ENCODE data around the gene CFHR4.
"Not testable (repeated sequence)": the region's sequence is repeated elsewhere in the genome, so short reads cannot be mapped to it uniquely, and the experiment has no call there.

The CFHR4 gene

DNA sequence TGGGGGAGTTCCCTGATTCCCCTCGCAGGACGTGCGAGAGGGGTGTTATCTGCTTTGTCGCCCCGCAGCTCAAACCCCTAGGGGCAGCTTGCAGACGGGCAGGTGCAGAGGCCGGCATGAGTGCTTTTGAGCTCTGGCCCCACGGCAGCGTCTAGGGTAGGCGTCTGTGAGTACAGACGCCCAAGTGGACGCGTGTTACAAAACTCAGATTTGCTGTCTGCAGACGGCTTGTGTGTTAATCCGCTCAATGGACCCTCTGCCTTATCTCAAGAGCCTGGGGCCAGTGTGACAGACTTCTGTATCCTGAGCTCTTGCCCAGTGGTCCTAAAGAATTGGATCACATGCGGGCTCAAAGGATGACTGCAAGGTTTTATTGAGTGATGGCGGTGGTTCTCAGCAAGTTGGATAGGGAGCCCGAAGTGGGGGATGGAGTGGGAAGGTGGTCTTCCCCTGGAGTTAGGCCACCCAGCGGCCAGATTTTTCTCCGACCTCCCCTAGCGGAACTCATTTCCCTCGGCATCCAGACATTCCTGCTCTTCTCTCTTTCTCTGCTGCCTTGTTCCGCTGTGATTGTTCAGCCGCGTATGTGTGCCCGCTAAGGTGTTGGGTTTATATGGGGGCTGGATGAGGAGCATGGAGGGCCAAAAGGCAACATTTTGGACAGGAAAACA, 9.4 kb downstream of the CFHR4 start:
- Mint-ChIP-seq H3K4me3 (no peak overlapping the region), H3K4me1 (no peaks in the 10 kb centered on the region)

DNA sequence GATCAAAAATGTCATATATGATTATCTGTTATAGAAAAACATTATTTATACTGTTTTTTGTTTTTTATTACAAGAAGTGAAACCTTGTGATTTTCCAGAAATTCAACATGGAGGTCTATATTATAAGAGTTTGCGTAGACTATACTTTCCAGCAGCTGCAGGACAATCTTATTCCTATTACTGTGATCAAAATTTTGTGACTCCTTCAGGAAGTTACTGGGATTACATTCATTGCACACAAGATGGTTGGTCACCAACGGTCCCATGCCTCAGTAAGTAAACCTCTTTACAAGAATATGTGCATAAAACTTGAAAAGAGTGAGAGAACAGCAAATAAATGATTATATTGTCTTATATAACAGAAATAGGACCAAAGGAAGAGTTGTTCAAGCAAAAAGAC, 14.5 kb downstream of the CFHR4 start:
- Mint-ChIP-seq H3K4me3 (no peak overlapping the region), H3K27ac (no peak overlapping the region), H3K9me3 (no peaks in the 10 kb centered on the region), H3K4me1 (no peaks in the 10 kb centered on the region), H3K36me3 (no peaks in the 10 kb centered on the region), H3K27me3 (no peaks in the 10 kb centered on the region)
- no peak for ATAC-seq

More for the DNA sequence above, 9.4 kb downstream of the CFHR4 start:
- peaks cover 9% of the 10 kb centered on the region for H3K27me3 Mint-ChIP-seq
- no peaks in the 10 kb centered on the region for H3K36me3 Mint-ChIP-seq
- H3K9me3 Mint-ChIP-seq: peaks cover 3% of the 10 kb centered on the region
- ATAC-seq: no peak
- H3K27ac Mint-ChIP-seq: no peak overlapping the region

DNA sequence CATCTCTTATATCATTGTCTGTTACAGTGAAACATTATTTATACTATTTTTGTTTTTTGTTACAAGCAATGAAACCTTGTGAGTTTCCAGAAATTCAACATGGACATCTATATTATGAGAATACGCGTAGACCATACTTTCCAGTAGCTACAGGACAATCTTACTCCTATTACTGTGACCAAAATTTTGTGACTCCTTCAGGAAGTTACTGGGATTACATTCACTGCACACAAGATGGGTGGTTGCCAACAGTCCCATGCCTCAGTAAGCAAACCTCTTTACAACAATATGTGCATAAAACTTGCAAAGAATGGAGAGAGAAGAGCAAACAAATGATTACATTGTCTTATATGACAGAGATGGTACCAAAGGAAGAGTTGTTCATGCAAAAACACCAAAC, 22.4 kb downstream of the CFHR4 start:
- H3K27me3 Mint-ChIP-seq: no peaks in the 10 kb centered on the region
- no peak overlapping the region for H3K4me3 Mint-ChIP-seq
- no peaks in the 10 kb centered on the region for H3K36me3 Mint-ChIP-seq
- H3K27ac Mint-ChIP-seq: no peak overlapping the region
- ATAC-seq: no peak
- H3K9me3 Mint-ChIP-seq: no peaks in the 10 kb centered on the region
- no peaks in the 10 kb centered on the region for H3K4me1 Mint-ChIP-seq

DNA sequence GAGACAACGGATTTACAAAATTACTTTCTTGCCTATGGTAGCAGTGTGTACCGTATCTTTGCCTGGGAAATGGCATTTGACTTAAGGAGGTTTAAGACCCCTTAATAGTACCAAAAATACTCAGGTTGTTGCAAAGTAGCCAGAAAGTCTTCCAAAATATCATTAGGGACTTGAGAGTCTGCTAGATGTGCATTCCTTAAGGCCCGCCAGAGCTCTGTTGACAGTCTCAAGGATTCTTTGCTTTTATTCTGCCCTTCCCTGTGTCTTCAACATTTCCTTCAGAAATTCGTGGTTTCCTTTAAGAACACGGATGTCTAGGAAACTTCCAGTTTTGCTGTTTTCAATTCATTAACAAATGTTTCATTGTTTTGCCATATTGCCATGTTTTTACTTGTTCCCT, 24.4 kb downstream of the CFHR4 start:
- H3K27me3 Mint-ChIP-seq, H3K4me1 Mint-ChIP-seq, H3K4me3 Mint-ChIP-seq, ATAC-seq, H3K27ac Mint-ChIP-seq, H3K9me3 Mint-ChIP-seq, H3K36me3 Mint-ChIP-seq: not testable (repeated sequence)

DNA sequence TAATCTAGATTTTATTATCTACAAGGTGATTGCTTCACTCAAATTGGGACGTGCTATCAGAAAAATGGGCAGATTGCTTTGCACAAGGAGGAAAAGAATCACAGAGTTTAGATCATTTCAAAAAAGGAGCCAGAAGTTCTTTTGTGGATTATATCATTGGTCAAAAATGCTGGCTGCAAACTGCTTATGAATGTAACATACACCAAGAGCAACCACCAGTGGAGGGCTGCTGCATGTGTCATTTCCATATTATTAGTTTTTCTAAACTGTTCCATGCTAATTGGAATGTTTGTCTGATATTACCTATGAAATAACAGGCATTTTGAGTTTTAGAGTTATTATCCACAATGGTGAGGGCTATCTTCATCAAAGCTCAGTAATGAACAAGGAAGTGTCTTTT, 39.0 kb downstream of the CFHR4 start:
- not testable (repeated sequence) for H3K4me3 Mint-ChIP-seq, H3K9me3 Mint-ChIP-seq, ATAC-seq, H3K4me1 Mint-ChIP-seq, H3K27ac Mint-ChIP-seq, H3K27me3 Mint-ChIP-seq, H3K36me3 Mint-ChIP-seq

DNA sequence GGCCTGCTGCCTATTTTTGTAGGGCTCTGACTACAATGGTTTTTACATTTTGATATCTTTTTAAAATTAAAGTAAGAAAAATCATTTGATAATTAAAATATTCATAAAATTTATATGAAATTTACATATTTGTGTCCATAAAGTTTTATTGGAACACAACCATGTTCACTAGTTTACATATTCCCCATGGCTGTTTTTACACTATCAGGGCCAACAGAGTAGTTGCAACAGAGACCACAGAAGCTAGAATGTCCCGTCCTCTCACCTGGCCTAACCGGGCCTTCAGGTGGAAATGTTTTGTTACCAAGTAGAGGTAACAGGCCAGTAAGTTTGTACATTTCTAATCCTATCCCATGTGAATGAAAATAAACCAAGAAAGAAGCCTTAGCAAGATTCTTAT, 45.0 kb downstream of the CFHR4 start:
- not testable (repeated sequence) for H3K27ac Mint-ChIP-seq, H3K27me3 Mint-ChIP-seq, ATAC-seq, H3K4me1 Mint-ChIP-seq, H3K4me3 Mint-ChIP-seq, H3K9me3 Mint-ChIP-seq, H3K36me3 Mint-ChIP-seq

DNA sequence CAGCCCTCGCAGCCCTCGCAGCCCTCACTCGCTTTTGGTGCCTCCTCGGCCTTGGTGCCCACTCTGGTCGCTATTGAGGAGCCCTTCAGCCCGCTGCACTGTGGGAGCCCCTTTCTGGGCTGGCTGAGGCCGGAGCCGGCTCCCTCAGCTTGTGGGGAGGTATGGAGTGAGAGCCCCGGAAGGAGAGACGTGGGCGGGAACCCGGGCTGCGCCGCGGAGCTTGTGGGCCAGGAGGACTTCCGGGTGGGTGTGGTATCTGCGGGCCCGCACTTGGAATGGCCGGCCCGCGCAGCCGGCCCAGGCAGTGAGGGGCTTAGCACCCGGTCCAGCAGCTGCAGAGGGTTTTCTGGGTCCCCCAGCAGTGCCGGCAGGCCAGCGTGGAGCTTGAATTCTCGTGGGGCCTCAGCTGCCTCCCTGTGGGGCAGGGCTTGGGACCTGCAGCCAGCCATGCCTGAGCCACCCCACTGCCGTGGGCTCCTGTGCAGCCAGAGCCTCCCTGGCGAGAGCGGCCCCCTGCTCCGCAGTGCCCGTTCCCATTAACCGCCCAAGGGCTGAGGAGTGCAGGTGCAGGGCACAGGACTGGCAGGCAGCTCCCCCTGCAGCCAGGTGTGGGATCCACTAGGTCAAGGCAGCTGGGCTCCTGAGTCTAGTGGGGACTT, 45.8 kb downstream of the CFHR4 start:
- H3K27ac Mint-ChIP-seq: no peak overlapping the region
- H3K4me1 Mint-ChIP-seq: no peaks in the 10 kb centered on the region
- peak; percentile 41 for ATAC-seq
- no peaks in the 10 kb centered on the region for H3K27me3 Mint-ChIP-seq
- no peaks in the 10 kb centered on the region for H3K36me3 Mint-ChIP-seq
- H3K9me3 Mint-ChIP-seq: peaks cover 3% of the 10 kb centered on the region
- no peak overlapping the region for H3K4me3 Mint-ChIP-seq

DNA sequence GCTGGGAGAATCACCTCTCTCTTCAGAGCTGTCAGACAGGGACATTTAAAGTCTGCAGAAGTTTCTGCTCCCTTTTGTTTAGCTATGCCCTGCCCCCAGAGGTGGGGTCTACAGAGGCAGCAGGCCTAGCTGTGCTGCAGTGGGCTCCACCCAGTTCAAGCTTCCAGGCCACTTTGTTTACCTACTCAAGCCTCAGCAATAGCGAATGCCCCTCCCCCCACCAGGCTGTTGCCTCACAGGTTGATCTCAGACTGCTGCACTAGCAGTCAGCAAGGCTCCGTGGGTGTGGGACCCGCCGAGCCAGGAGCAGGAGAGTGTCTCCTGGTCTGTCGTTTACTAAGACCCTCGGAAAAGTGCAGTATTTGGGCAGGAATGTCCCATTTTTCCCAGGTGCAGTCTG, 53.6 kb downstream of the CFHR4 start:
- not testable (repeated sequence) for H3K9me3 Mint-ChIP-seq, H3K4me1 Mint-ChIP-seq, ATAC-seq, H3K27ac Mint-ChIP-seq, H3K4me3 Mint-ChIP-seq, H3K27me3 Mint-ChIP-seq, H3K36me3 Mint-ChIP-seq

DNA sequence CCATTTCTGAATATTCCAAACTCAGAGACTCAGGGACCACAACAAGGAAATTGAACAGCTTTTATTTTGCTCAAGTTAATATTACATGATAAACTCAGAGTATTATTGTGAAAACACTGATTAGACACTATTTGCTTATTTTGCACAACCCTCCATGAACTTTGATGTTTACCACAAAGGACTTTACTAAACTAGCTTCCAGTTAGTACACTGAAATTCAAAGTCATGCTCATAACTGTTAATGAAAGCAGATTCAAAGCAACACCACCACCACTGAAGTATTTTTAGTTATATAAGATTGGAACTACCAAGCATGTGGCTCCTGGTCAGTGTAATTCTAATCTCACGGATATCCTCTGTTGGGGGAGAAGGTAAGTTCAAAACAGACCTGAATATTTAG, 55.7 kb downstream of the CFHR4 start, which contains the start of gene CFHR2:
Gene CFHR2 (plus strand): TSS at position 171 of the 400 bp plus-strand sequence. CDS start 143 bp downstream, at position 314.
- not testable (repeated sequence) for H3K9me3 Mint-ChIP-seq, H3K4me3 Mint-ChIP-seq, ATAC-seq, H3K36me3 Mint-ChIP-seq, H3K27ac Mint-ChIP-seq, H3K27me3 Mint-ChIP-seq, H3K4me1 Mint-ChIP-seq

DNA sequence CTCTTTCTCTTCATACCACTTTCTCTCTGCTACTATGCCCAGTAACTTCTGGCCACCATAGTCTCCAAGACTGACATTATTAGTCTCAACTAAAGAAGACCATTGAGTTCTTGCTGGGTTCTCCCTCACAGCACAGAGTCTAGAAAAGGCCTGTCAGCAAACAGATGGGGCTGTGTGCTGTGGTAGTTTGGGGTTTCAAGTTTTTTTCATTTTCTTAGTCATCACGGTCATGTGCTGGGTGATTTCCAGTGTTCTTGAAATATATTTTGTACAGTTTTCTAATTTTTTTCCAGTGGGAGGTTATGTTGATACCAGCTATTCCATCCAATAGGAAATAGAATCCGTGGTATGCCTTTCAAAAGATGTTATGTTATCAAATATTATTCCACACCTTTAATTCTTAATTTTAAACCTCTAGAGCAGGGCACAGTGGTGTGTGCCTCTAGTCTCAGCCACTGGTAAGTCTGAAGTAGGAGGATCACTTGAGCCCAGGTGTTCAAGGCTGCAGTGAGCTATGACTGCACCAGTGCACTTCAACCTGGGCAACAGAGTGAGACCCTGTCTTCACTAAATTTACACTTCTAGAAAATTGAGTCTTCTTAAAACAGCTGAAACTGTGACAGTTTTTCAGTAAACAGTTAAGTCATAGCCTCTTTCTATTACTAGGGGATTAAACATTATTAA, 64.0 kb downstream of the CFHR4 start:
- Mint-ChIP-seq H3K27me3 (no peaks in the 10 kb centered on the region), H3K4me3 (no peak overlapping the region), H3K9me3 (peaks cover 3% of the 10 kb centered on the region), H3K27ac (no peak overlapping the region), H3K4me1 (no peaks in the 10 kb centered on the region), H3K36me3 (no peaks in the 10 kb centered on the region)
- no peak for ATAC-seq

DNA sequence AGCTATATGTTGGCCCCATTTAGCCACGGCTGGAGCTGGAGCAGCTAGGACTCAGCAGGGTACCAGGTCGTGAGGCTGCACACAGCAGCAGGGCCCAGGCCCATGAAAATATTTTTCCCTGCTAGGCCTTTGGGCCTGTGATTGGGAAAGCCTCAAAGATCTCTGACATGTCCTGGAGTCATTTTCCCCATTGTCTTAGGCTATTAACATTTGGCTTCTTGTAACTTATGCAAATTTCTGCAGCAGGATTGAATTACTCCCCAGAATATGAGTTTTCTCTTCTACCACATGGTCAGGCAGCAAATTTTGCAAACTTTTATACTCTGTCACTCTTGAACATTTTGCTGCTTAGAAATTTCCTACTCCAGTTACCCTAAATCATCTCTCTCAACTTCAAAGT, 66.9 kb downstream of the CFHR4 start:
- Mint-ChIP-seq H3K36me3 (no peaks in the 10 kb centered on the region), H3K9me3 (peaks cover 3% of the 10 kb centered on the region), H3K4me3 (no peak overlapping the region), H3K27me3 (no peaks in the 10 kb centered on the region), H3K4me1 (no peaks in the 10 kb centered on the region), H3K27ac (no peak overlapping the region)
- peak; percentile 20 for ATAC-seq

DNA sequence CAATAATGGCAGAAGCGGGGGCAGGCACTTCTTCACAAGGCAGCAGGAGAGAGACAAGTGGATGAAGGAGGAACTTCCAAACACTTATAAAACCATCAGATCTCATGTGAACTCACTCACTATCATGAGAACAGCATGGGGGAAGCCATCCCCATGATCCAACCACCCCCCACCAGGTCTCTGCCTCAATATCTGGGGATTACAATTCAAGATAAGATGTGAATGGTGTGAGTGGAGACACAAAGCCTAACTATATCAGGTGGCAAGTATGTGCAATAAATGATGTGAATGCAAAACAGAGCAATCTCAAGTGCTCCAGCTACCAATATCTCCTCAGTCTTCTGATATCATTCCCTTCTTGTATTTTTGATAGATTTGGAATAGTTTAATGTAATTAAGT, 68.1 kb downstream of the CFHR4 start:
- Mint-ChIP-seq H3K9me3 (peaks cover 3% of the 10 kb centered on the region), H3K36me3 (no peaks in the 10 kb centered on the region), H3K4me1 (no peaks in the 10 kb centered on the region), H3K27ac (no peak overlapping the region), H3K4me3 (no peak overlapping the region), H3K27me3 (no peaks in the 10 kb centered on the region)
- no peak for ATAC-seq

DNA sequence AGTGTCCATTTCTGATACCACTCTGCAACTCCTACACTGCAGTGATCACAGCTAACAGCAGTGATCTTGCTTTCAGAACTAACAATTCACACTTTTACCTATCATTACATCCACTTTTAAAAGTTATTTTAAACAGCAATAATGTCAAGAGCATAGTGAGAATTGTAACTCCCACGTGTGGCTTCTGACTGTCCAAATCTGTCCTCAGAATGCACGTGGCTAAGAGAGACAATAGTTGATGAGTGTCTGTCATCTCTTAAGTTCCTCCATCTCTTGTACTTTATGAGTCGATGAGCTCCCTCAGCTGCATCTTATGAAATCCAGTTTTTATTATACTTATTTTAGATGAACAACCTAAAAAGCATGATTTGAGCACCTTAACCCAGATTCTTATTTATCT, 73.0 kb downstream of the CFHR4 start:
- ATAC-seq: no peak
- Mint-ChIP-seq H3K4me3 (no peak overlapping the region), H3K36me3 (no peaks in the 10 kb centered on the region), H3K4me1 (no peaks in the 10 kb centered on the region), H3K9me3 (peaks cover 3% of the 10 kb centered on the region), H3K27me3 (no peaks in the 10 kb centered on the region), H3K27ac (no peak overlapping the region)
